Breast epithelium (tissue), 4 donors: ENCODE data around the gene CNDP1. TPM values are rescaled to one million over a fixed set of nuclear protein-coding genes. Genes with fewer than 3 reads are reported as not detected.

Experiments
- DNase-seq, 2 donors: peaks; one replicate each; pipeline ENCODE4 v3.0.0-alpha.2; 2019; ENCODE audit warnings: low spot score in 2 of 2
- H3K27ac ChIP-seq, 2 donors: fragments of 200-600 bp; sonication (generic) in 1 of 2; one replicate each; pipeline ENCODE4 v1.5.1; 2016 to 2019; ENCODE audit warnings: mild to moderate bottlenecking in 1 of 2
- H3K27me3 ChIP-seq, 2 donors: fragments of 200-600 bp; sonication (generic) in 1 of 2; one replicate each; pipeline versions ENCODE4 v1.5.1 to v1.6.0; 2017 to 2019; ENCODE audit warnings: control low read depth in 1 of 2, mild to moderate bottlenecking in 1 of 2
- H3K36me3 ChIP-seq: fragments of 200-600 bp; one replicate; pipeline ENCODE4 v1.5.1; 2019
- H3K4me1 ChIP-seq, 2 donors: fragments of 200-600 bp; sonication (generic); one replicate each; pipeline ENCODE4 v1.5.1; 2016 to 2019; ENCODE audit warnings: control low read depth in 1 of 2
- H3K4me3 ChIP-seq, 3 donors: fragments of 200-600 bp; sonication (generic); 1 replicate in 2 of 3; 2 replicates in 1 of 3; pipeline ENCODE4 v1.5.1; 2016 to 2019; ENCODE audit warnings: mild to moderate bottlenecking in 3 of 3, moderate library complexity in 2 of 3
- H3K9me3 ChIP-seq, 2 donors: fragments of 200-600 bp; sonication (generic) in 1 of 2; one replicate each; pipeline ENCODE4 v1.5.1; 2016 to 2019; ENCODE audit warnings: control low read depth in 1 of 2
- CTCF ChIP-seq, 3 donors: fragments of 450-650 bp; IDR thresholded peaks; one replicate each; pipeline ENCODE4 v1.5.1; 2016 to 2017; ENCODE audit warnings: antibody characterized with exemption in 3 of 3, mild to moderate bottlenecking in 3 of 3, moderate library complexity in 3 of 3
- POLR2A ChIP-seq: fragments of 450-650 bp; IDR thresholded peaks from one replicate; pipeline ENCODE4 v1.6.1; 2016; ENCODE audit warnings: antibody characterized with exemption, mild to moderate bottlenecking, moderate library complexity
- POLR2AphosphoS5 ChIP-seq, 3 donors: sonication (generic); formaldehyde crosslinking; IDR thresholded peaks; one replicate each; pipeline ENCODE4 v1.6.1; 2017; ENCODE audit warnings: antibody characterized with exemption in 3 of 3
- intact Hi-C: fragments of 100-400 bp; cut with DNase I; formaldehyde crosslinking; loops from one replicate; pipeline ENCODE4 v1.15.1; 2023; ENCODE audit warnings: low total_unique reads
- total RNA-seq, 3 donors: library from RNA; depleted of rRNA; stranded (reverse); fragments of >200 nt; gene quantifications; one replicate each; pipeline ENCODE4 v1.1.0, GENCODE V29; 2016

Gene CNDP1
- total RNA-seq, 3 donors from 2014 or later = 0.33 TPM; not detected in 2

GRCh38 chr18:74546751-74547530, 12.6 kb downstream of the CNDP1 start:
- Histone ChIP-seq H3K4me1 (no peaks in the 10 kb centered on the region), H3K27ac (peak overlapping the region; percentile 25 to 76), H3K9me3 (peaks cover 5 to 12% of the 10 kb centered on the region in 2 donors), H3K4me3 (no peak overlapping the region), H3K36me3 (no peaks in the 10 kb centered on the region), H3K27me3 (no peaks in the 10 kb centered on the region)
- intact Hi-C loops = loop anchor here (2.0 kb wide), 1 partner anchor 52 kb away; no protein-coding TSS in a partner anchor
- DNase-seq = no peak
- TF ChIP-seq CTCF (IDR thresholded peaks at IDR 0.05) (no peak), POLR2A (no peak), POLR2AphosphoS5 (IDR thresholded peaks at IDR 0.05) (no peak)

- H3K9me3 ChIP-seq = peaks cover 5 to 12% of the 10 kb centered on the region in 2 donors
- no peak overlapping the region for H3K4me3 ChIP-seq
- no peaks in the 10 kb centered on the region for H3K36me3 ChIP-seq
- no peaks in the 10 kb centered on the region for H3K4me1 ChIP-seq
- TF ChIP-seq POLR2A = no peak
- no peak for TF ChIP-seq CTCF (IDR thresholded peaks at IDR 0.05)
- no peak for TF ChIP-seq POLR2AphosphoS5 (IDR thresholded peaks at IDR 0.05)
- no peak for DNase-seq
- intact Hi-C loops = loop anchor here (2.0 kb wide), 1 partner anchor 53 kb away; no protein-coding TSS in a partner anchor
- H3K27ac ChIP-seq = no peak overlapping the region
- no peaks in the 10 kb centered on the region for H3K27me3 ChIP-seq
Observed at GRCh38 chr18:74547860-74548259, 13.6 kb downstream of the CNDP1 start.

- TF ChIP-seq POLR2AphosphoS5 (IDR thresholded peaks at IDR 0.05) = no peak
- TF ChIP-seq CTCF (IDR thresholded peaks at IDR 0.05) = no peak
- no peak for TF ChIP-seq POLR2A
- Histone ChIP-seq H3K27ac (no peak overlapping the region), H3K27me3 (no peaks in the 10 kb centered on the region), H3K9me3 (peaks cover 5 to 12% of the 10 kb centered on the region in 2 donors), H3K4me1 (no peaks in the 10 kb centered on the region), H3K36me3 (no peaks in the 10 kb centered on the region), H3K4me3 (no peak overlapping the region)
- no peak for DNase-seq
- intact Hi-C loops = loop anchor here (10.0 kb wide), 1 partner anchor 195 kb away; no protein-coding TSS in a partner anchor
Observed at GRCh38 chr18:74549591-74550104, 15.3 kb downstream of the CNDP1 start.

GRCh38 chr18:74550886-74551285, 16.6 kb downstream of the CNDP1 start:
- no peak for DNase-seq
- Histone ChIP-seq H3K36me3 (no peaks in the 10 kb centered on the region), H3K27ac (no peak overlapping the region), H3K9me3 (peaks cover 5 to 12% of the 10 kb centered on the region in 2 donors), H3K4me3 (no peak overlapping the region), H3K4me1 (no peaks in the 10 kb centered on the region), H3K27me3 (no peaks in the 10 kb centered on the region)
- TF ChIP-seq POLR2AphosphoS5 (IDR thresholded peaks at IDR 0.05) (no peak), POLR2A (no peak), CTCF (IDR thresholded peaks at IDR 0.05) (no peak)
- intact Hi-C loops = loop anchor here (10.0 kb wide), 1 partner anchor 196 kb away; no protein-coding TSS in a partner anchor

GRCh38 chr18:74551452-74551851, 17.2 kb downstream of the CNDP1 start:
- H3K9me3 ChIP-seq = peaks cover 5 to 12% of the 10 kb centered on the region in 2 donors
- no peaks in the 10 kb centered on the region for H3K27me3 ChIP-seq
- TF ChIP-seq POLR2AphosphoS5 (IDR thresholded peaks at IDR 0.05) = no peak
- TF ChIP-seq POLR2A = no peak
- no peak for TF ChIP-seq CTCF (IDR thresholded peaks at IDR 0.05)
- H3K36me3 ChIP-seq = no peaks in the 10 kb centered on the region
- H3K4me3 ChIP-seq = no peak overlapping the region
- no peak for DNase-seq
- H3K27ac ChIP-seq = no peak overlapping the region
- no peaks in the 10 kb centered on the region for H3K4me1 ChIP-seq
- intact Hi-C loops = loop anchor here (10.0 kb wide), 1 partner anchor 197 kb away; no protein-coding TSS in a partner anchor
